Smooth muscle cell (in vitro differentiated cells): ENCODE results near the gene OR7C2. TPM values are rescaled to one million over a fixed set of nuclear protein-coding genes. Genes with fewer than 3 reads are reported as not detected.

Experiments used
- DNase-seq: peaks from one replicate; lab custom pipeline; 2025; ENCODE audit not compliant: unreplicated experiment; lab: John Stamatoyannopoulos, UW
- H2AFZ ChIP-seq: fragments of 200-600 bp; sonication (generic); 2 replicates; pipeline ENCODE4 v1.6.0; 2016; ENCODE audit warnings: antibody characterized with exemption, low read depth, mild to moderate bottlenecking
- H3F3A ChIP-seq: fragments of 200-600 bp; sonication (generic); 2 replicates; pipeline ENCODE4 v1.6.0; 2017; ENCODE audit warnings: antibody characterized with exemption, low read depth
- H3K27ac ChIP-seq: fragments of 200-600 bp; sonication (generic); 2 replicates; pipeline ENCODE4 v1.5.1; 2016; ENCODE audit warnings: low read depth, mild to moderate bottlenecking
- H3K27me3 ChIP-seq: fragments of 200-600 bp; sonication (generic); 2 replicates; pipeline ENCODE4 v1.6.1; 2016; ENCODE audit warnings: low read depth, mild to moderate bottlenecking
- H3K36me3 ChIP-seq: fragments of 200-600 bp; sonication (generic); 2 replicates; pipeline ENCODE4 v1.5.1; 2016; ENCODE audit warnings: low read depth
- H3K4me1 ChIP-seq: fragments of 200-600 bp; sonication (generic); 2 replicates; pipeline ENCODE4 v1.5.1; 2016; ENCODE audit warnings: low read depth
- H3K4me2 ChIP-seq: fragments of 200-600 bp; sonication (generic); 2 replicates; pipeline ENCODE4 v1.6.0; 2016; ENCODE audit warnings: mild to moderate bottlenecking
- H3K4me3 ChIP-seq: fragments of 200-600 bp; sonication (generic); 2 replicates; pipeline ENCODE4 v1.5.1; 2016; ENCODE audit warnings: mild to moderate bottlenecking
- H3K79me2 ChIP-seq: fragments of 200-600 bp; sonication (generic); 2 replicates; pipeline ENCODE4 v1.6.0; 2016; ENCODE audit warnings: low read depth, mild to moderate bottlenecking
- H3K9ac ChIP-seq: fragments of 200-600 bp; sonication (generic); 2 replicates; pipeline ENCODE4 v1.6.0; 2016; ENCODE audit warnings: low read depth
- H3K9me3 ChIP-seq: fragments of 200-600 bp; sonication (generic); replicated peaks from 2 replicates; pipeline ENCODE4 v1.5.1; 2016; ENCODE audit warnings: low read depth
- H4K20me1 ChIP-seq: fragments of 200-600 bp; sonication (generic); 2 replicates; pipeline ENCODE4 v1.6.0; 2016; ENCODE audit warnings: low read depth
- CTCF ChIP-seq: fragments of 200-600 bp; sonication (generic); IDR thresholded peaks from 2 replicates; pipeline ENCODE4 v1.5.1; 2017; ENCODE audit warnings: borderline replicate concordance, mild to moderate bottlenecking, antibody characterized with exemption; ENCODE audit not compliant: insufficient read depth, poor library complexity, severe bottlenecking
- WGBS: methylation state at CpG from one replicate; pipeline ENCODE4 v1.1.7; 2016; ENCODE audit warnings: low lambda C conversion rate; 5-methylcytosine and 5-hydroxymethylcytosine counted together
- polyA plus RNA-seq: library from polyadenylated mRNA; unstranded; fragments of >200 nt; fragmentation: Nextera tagmentation; extraction: Ambion mirVana; gene quantifications from 2 replicates; pipeline ENCODE4 v1.2.1, GENCODE V29; 2016
- total RNA-seq: library from RNA; depleted of rRNA; stranded (reverse); fragments of >200 nt; gene quantifications from 2 replicates; pipeline ENCODE4 v1.2.3, GENCODE V29; 2014

Gene OR7C2
- total and polyA plus RNA-seq, 2 experiments from 2014 or later, result not detected

- Histone ChIP-seq H3K9me3 (no peaks in the 10 kb centered on the region), H2AFZ (no peak overlapping the region), H3F3A (no peaks in the 10 kb centered on the region), H3K27me3 (peaks cover 18% of the 10 kb centered on the region), H3K79me2 (no peaks in the 10 kb centered on the region), H3K9ac (no peak overlapping the region), H3K36me3 (no peaks in the 10 kb centered on the region), H3K4me1 (no peaks in the 10 kb centered on the region), H4K20me1 (no peaks in the 10 kb centered on the region), H3K27ac (no peak overlapping the region), H3K4me2 (no peak overlapping the region), H3K4me3 (no peak overlapping the region)
- 77% methylated on average over 4 of the region's 4 CpGs for WGBS
- no peak for DNase-seq
- no peak for TF ChIP-seq CTCF
Measured at GRCh38 chr19:14974488-14974887, 33.2 kb downstream of the OR7C2 start.

GRCh38 chr19:14977128-14977527 is 35.8 kb downstream of the OR7C2 start:
- no peak overlapping the region for H3K4me3 ChIP-seq
- WGBS, result 78% methylated on average over 5 of the region's 5 CpGs
- TF ChIP-seq CTCF, result no peak

GRCh38 chr19:14978161-14978776 is 37.0 kb downstream of the OR7C2 start:
- Histone ChIP-seq H3K36me3 (no peaks in the 10 kb centered on the region), H3K9me3 (no peaks in the 10 kb centered on the region), H3K9ac (no peak overlapping the region), H3K27ac (no peak overlapping the region), H3F3A (no peaks in the 10 kb centered on the region), H3K79me2 (no peaks in the 10 kb centered on the region), H2AFZ (no peak overlapping the region), H3K27me3 (peaks cover 39% of the 10 kb centered on the region), H3K4me1 (no peaks in the 10 kb centered on the region), H3K4me3 (no peak overlapping the region), H4K20me1 (no peaks in the 10 kb centered on the region), H3K4me2 (peak overlapping the region; percentile 78)
- no peak for DNase-seq
- TF ChIP-seq CTCF, result no peak
- 70% methylated on average over 6 of the region's 6 CpGs for WGBS

More at GRCh38 chr19:14977128-14977527, 35.8 kb downstream of the OR7C2 start:
- Histone ChIP-seq H3K79me2 (no peaks in the 10 kb centered on the region), H3F3A (no peaks in the 10 kb centered on the region), H3K9me3 (no peaks in the 10 kb centered on the region), H3K27ac (no peak overlapping the region), H3K4me2 (no peak overlapping the region), H2AFZ (no peak overlapping the region), H3K36me3 (no peaks in the 10 kb centered on the region), H3K4me1 (no peaks in the 10 kb centered on the region), H3K27me3 (peaks cover 39% of the 10 kb centered on the region), H4K20me1 (no peaks in the 10 kb centered on the region), H3K9ac (no peak overlapping the region)
- no peak for DNase-seq
